Keratinocyte (primary cell): ENCODE measurements around the gene RCOR3. TPM values are rescaled to one million over a fixed set of nuclear protein-coding genes. Genes with fewer than 3 reads are reported as not detected.

Experiments
- DNase-seq: peaks from one replicate; pipeline ENCODE4 v3.0.0-alpha.2; 2011; ENCODE audit warnings: low read depth, missing footprints, low spot score
- FAIRE-seq: peaks from 2 replicates; lab custom pipeline; 2011; peaks lifted over from hg19 to GRCh38; lab: Jason Lieb, UNC
- H2AFZ ChIP-seq: 2 replicates; pipeline ENCODE4 v1.6.0; 2012; ENCODE audit warnings: low read length, control low read depth, inconsistent platforms; ENCODE audit not compliant: control insufficient read depth
- H3K27ac ChIP-seq: 2 replicates; pipeline ENCODE4 v1.5.1; 2011; ENCODE audit warnings: low read length; ENCODE audit not compliant: control insufficient read depth, insufficient read depth
- H3K27me3 ChIP-seq: 3 replicates; pipeline ENCODE4 v1.6.0; 2011; ENCODE audit warnings: low read length; ENCODE audit not compliant: control insufficient read depth, insufficient read depth; ENCODE audit errors: extremely low read depth
- H3K36me3 ChIP-seq, 2 experiments: 2 replicates in 1 of 2; 3 replicates in 1 of 2; pipeline ENCODE4 v1.5.1; 2011; ENCODE audit warnings: low read length in 2 of 2, mild to moderate bottlenecking in 1 of 2; ENCODE audit not compliant: control insufficient read depth in 2 of 2, insufficient read depth in 2 of 2; ENCODE audit errors: extremely low read depth in 1 of 2
- H3K4me1 ChIP-seq: 3 replicates; pipeline ENCODE4 v1.5.1; 2011; ENCODE audit warnings: low read length; ENCODE audit not compliant: control insufficient read depth, insufficient read depth; ENCODE audit errors: extremely low read depth
- H3K4me2 ChIP-seq: 3 replicates; pipeline ENCODE4 v1.6.0; 2011; ENCODE audit warnings: low read depth, low read length; ENCODE audit not compliant: control insufficient read depth, insufficient read depth; ENCODE audit errors: extremely low read depth
- H3K4me3 ChIP-seq, 3 experiments: fragments of 200-600 bp in 1 of 3; sonication (generic) in 1 of 3; 2 replicates in 2 of 3; 3 replicates in 1 of 3; pipeline ENCODE4 v1.5.1; 2011 to 2016; ENCODE audit warnings: low read length in 3 of 3, mild to moderate bottlenecking in 3 of 3, control low read depth in 2 of 3, inconsistent platforms in 1 of 3, low read depth in 1 of 3, mixed read lengths in 1 of 3, mixed run types in 1 of 3, moderate library complexity in 1 of 3; ENCODE audit not compliant: control insufficient read depth in 2 of 3, insufficient read depth in 2 of 3; ENCODE audit errors: extremely low read depth in 1 of 3
- H3K79me2 ChIP-seq: 2 replicates; pipeline ENCODE4 v1.6.0; 2012; ENCODE audit warnings: low read length; ENCODE audit not compliant: control insufficient read depth, insufficient read depth
- H3K9ac ChIP-seq: 3 replicates; pipeline ENCODE4 v1.6.0; 2011; ENCODE audit warnings: low read length; ENCODE audit not compliant: control insufficient read depth, insufficient read depth; ENCODE audit errors: extremely low read depth
- H3K9me1 ChIP-seq: 3 replicates; pipeline ENCODE4 v1.6.0; 2011; ENCODE audit warnings: low read length; ENCODE audit not compliant: control insufficient read depth, insufficient read depth; ENCODE audit errors: extremely low read depth
- H3K9me3 ChIP-seq: 2 replicates; pipeline ENCODE4 v1.5.1; 2012; ENCODE audit warnings: low read depth, low read length; ENCODE audit not compliant: control insufficient read depth
- H4K20me1 ChIP-seq: 3 replicates; pipeline ENCODE4 v1.6.0; 2011; ENCODE audit warnings: low read length; ENCODE audit not compliant: control insufficient read depth, insufficient read depth; ENCODE audit errors: extremely low read depth
- CTCF ChIP-seq, 3 experiments: IDR thresholded peaks in 1 of 3; conservative IDR thresholded peaks in 1 of 3; optimal IDR thresholded peaks in 1 of 3; 2 replicates in 2 of 3; 3 replicates in 1 of 3; pipeline versions ENCODE3 to v1.5.1; 2011; ENCODE audit warnings: low read length in 3 of 3, mild to moderate bottlenecking in 3 of 3, moderate library complexity in 2 of 3, control low read depth in 1 of 3, inconsistent platforms in 1 of 3; ENCODE audit not compliant: insufficient read depth in 2 of 3; ENCODE audit errors: extremely low read depth in 1 of 3
- EZH2 ChIP-seq: IDR thresholded peaks from one replicate; pipeline ENCODE4 v1.6.1; 2012; ENCODE audit warnings: inconsistent platforms, mild to moderate bottlenecking, low read length, moderate library complexity
- dilution Hi-C: fragments of 300-500 bp; cut with MboI; formaldehyde crosslinking; loops from one replicate; pipeline ENCODE4 v1.7.0; 2020; ENCODE audit warnings: low sequenced_read_pairs; ENCODE audit not compliant: extremely low pct_ligation_motif_present
- polyA plus RNA-seq, 5 experiments: library from polyadenylated mRNA; depleted of rRNA in 3 of 5; stranded (reverse) in 3 of 5; stranded (forward) in 1 of 5; unstranded in 1 of 5; fragments of >200 nt; gene quantifications; 1 replicate in 1 of 5; 2 replicates in 3 of 5; 3 replicates in 1 of 5; pipeline versions ENCODE4 v1.2.1 to v1.2.3, GENCODE V29; 2011 to 2012; ENCODE audit warnings: missing spikeins in 2 of 5, low read depth in 1 of 5, low replicate concordance in 1 of 5

Gene RCOR3
- polyA plus RNA-seq, 1 donor (not counting 4 experiments of a cell fraction or from before 2014, with no cell fraction given): 35.7 TPM

- H3K4me3 ChIP-seq: no peak overlapping the region
- dilution Hi-C loops: no loop called here
- H3K9me3 ChIP-seq: no peaks in the 10 kb centered on the region
- TF ChIP-seq EZH2 (no peak), CTCF (optimal IDR thresholded peaks at IDR 0.05 in 1 of 3, IDR thresholded peaks at IDR 0.05 in 1 of 3, conservative IDR thresholded peaks at IDR 0.05 in 1 of 3; ENCODE audit: extremely low read depth in 1 of 3, insufficient read depth in 2 of 3, low read length in 3 of 3) (no peak)
- no peak overlapping the region for H2AFZ ChIP-seq
- H3K4me2 ChIP-seq: no peak overlapping the region
- no peak for FAIRE-seq
- no peaks in the 10 kb centered on the region for H4K20me1 ChIP-seq
- no peaks in the 10 kb centered on the region for H3K27me3 ChIP-seq
- H3K27ac ChIP-seq: no peak overlapping the region
- no peaks in the 10 kb centered on the region for H3K36me3 ChIP-seq
- H3K4me1 ChIP-seq: peaks cover 6% of the 10 kb centered on the region
- DNase-seq: no peak
- no peaks in the 10 kb centered on the region for H3K9me1 ChIP-seq
- H3K9ac ChIP-seq: no peak overlapping the region
- H3K79me2 ChIP-seq: no peaks in the 10 kb centered on the region
Measured at GRCh38 chr1:211335522-211336157, 76.5 kb downstream of the RCOR3 start.

GRCh38 chr1:211336161-211336560 is 77.0 kb downstream of the RCOR3 start:
- Histone ChIP-seq H3K9me1 (no peaks in the 10 kb centered on the region), H3K79me2 (no peaks in the 10 kb centered on the region), H3K9ac (no peak overlapping the region), H3K27me3 (no peaks in the 10 kb centered on the region), H3K9me3 (no peaks in the 10 kb centered on the region), H3K4me1 (peaks cover 3% of the 10 kb centered on the region), H3K4me3 (no peak overlapping the region), H3K4me2 (no peak overlapping the region), H4K20me1 (no peaks in the 10 kb centered on the region), H3K27ac (no peak overlapping the region), H3K36me3 (no peaks in the 10 kb centered on the region), H2AFZ (no peak overlapping the region)
- TF ChIP-seq CTCF (optimal IDR thresholded peaks at IDR 0.05 in 1 of 3, IDR thresholded peaks at IDR 0.05 in 1 of 3, conservative IDR thresholded peaks at IDR 0.05 in 1 of 3; ENCODE audit: extremely low read depth in 1 of 3, insufficient read depth in 2 of 3, low read length in 3 of 3) (no peak), EZH2 (no peak)
- no peak for DNase-seq
- no peak for FAIRE-seq
- dilution Hi-C loops: no loop called here
